Measurements from ENCODE around the gene P3H2.

DNA sequence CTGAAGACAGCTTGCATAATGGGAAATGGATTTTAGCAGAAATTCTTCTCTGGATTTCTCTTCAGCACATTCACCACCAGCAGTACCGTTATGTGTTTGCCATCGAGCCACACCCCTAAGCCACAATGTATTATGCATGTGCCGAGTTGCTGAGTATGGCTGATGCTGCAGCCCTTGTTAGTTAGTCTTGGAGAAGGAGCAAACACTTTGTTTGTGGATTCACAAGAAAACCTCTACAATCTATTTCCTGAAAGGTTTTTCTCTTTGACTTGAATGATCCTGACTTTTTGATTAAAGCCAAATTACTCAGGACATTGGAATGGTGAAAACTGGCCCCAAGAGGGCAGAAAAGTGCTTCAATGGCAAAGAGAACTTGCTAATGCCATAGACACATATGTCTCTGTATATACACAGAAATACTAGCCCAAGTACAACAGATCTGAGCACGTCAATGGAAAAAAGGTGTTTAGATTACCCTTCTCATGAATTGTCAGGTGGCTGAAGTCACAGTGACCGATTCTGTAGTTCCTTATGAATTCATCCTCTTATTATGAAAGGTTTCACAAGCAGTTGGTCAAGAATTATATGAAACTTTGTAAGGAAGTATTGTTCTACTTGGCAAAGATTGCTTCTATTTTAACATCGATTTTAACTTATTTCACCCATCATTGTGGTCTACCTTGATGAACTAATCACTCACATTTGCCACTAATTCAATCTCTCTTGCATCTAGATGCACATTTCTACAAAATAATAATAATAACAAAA is 103.0 kb downstream of the P3H2 start:
- no peak for TF ChIP-seq CTCF (IDR thresholded peaks at IDR 0.05; ENCODE audit: borderline replicate concordance, extremely low read depth, low read length, poor library complexity, severe bottlenecking)
- no peak for TF ChIP-seq EZH2 (IDR thresholded peaks at IDR 0.05; ENCODE audit: borderline replicate concordance, low read depth, low read length, severe bottlenecking)
